Ecto neural progenitor cell (in vitro differentiated cells): ENCODE results near the gene TMEM181.
"Not testable (repeated sequence)": the region's sequence is repeated elsewhere in the genome, so short reads cannot be mapped to it uniquely, and the experiment has no call there.

Experiments used
- DNase-seq: peaks from one replicate; pipeline ENCODE4 v3.0.0-alpha.2; 2018; ENCODE audit warnings: low spot score

Gene TMEM181

DNA sequence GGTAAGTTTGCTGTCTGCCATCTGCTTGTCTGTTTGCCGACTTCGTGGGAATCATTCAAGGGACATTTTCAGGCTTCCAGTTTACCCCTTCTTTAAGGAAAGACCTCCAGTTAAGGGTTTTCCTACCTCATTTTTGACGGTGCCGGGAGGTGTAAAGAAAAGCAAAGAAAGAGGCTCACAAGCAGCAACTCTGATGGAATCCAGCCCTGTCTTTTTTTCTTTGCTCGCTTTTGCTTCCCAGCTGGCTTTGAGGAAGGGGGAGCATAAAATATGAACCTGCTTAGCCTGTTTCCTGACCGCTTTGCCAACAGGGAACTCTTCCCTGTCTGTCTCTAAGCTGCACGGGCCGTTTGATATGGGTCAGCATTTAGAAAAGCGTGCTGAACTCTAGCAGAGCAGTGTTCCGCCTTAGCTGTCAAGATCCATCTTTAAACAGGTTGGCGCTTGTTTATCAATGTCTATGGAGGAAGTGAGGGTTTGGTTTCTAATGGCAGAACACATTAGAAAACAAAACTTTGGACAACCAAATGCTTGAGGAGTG lies 103.8 kb downstream of the TMEM181 start:
- no peak for DNase-seq

GRCh38 chr6:158665332-158665731 lies 105.4 kb downstream of the TMEM181 start:
- DNase-seq = no peak

- no peak for DNase-seq
These were observed 106.9 kb downstream of the TMEM181 start for GRCh38 chr6:158666628-158667359.

- DNase-seq = no peak
These were observed 107.6 kb downstream of the TMEM181 start for GRCh38 chr6:158667360-158667981.

GRCh38 chr6:158668707-158669103 lies 108.8 kb downstream of the TMEM181 start:
- no peak for DNase-seq

DNA sequence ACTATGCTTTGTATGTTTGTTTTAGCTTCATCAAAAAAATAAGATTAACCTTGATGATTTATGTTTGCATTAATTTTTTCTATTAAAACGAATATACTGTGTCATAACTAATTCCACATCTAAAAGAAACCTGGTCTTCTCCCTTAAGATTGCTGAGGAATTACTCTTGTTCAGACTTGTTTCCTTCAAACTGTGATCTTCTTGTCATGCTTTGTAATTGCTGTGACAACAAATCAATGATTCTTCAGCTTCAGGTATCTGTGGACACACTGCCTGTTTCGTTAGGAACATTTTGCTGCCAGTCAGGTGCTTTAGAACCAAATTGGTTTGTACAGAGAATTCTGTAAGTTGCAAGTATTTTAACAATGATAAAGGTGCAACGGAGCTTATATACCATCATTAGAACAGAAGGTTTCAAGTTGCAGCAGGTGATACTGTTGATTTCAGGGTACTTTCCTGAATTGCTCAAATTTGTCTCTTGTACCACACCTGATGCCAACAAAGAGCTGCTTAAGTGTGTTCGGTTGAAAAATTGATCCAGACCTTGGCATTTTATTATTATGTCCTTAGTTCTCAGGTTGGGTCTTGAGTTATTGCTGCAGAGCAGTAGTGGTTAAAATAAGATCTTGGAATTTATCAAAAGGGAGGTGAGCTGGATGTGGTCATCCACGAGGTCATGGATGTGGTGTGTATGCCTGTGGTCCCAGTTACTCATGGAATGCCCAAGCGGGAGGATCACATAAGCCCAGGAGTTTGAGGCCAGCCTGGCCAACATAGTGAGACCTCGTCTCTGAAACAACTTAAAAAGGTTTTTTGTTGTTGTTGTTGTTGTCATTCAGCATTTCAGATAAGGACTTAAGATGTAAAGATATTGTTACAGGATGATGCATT lies 109.5 kb downstream of the TMEM181 start:
- DNase-seq = no peak

GRCh38 chr6:158672119-158672518 lies 112.2 kb downstream of the TMEM181 start:
- not testable (repeated sequence) for DNase-seq

- no peak for DNase-seq
These were observed 112.8 kb downstream of the TMEM181 start for GRCh38 chr6:158672726-158673125.

GRCh38 chr6:158674342-158675131 lies 114.6 kb downstream of the TMEM181 start:
- no peak for DNase-seq

- not testable (repeated sequence) for DNase-seq
These were observed 117.2 kb downstream of the TMEM181 start for GRCh38 chr6:158677094-158677493.

GRCh38 chr6:158677906-158678578 lies 118.2 kb downstream of the TMEM181 start:
- DNase-seq = no peak

GRCh38 chr6:158680015-158680414 lies 120.1 kb downstream of the TMEM181 start:
- DNase-seq = no peak

- DNase-seq = no peak
These were observed 120.6 kb downstream of the TMEM181 start for GRCh38 chr6:158680481-158680880.

- no peak for DNase-seq
These were observed 124.4 kb downstream of the TMEM181 start for GRCh38 chr6:158684311-158684710.

GRCh38 chr6:158684745-158685324 lies 124.9 kb downstream of the TMEM181 start:
- DNase-seq = no peak
